ENCODE results near the gene CARD11.

CARD11 gene

GRCh38 chr7:2894118-2894940 lies 149.3 kb downstream of the CARD11 start:
- DNase-seq (ENCODE audit: low read depth), result no peak
- TF ChIP-seq CTCF (IDR thresholded peaks at IDR 0.05; ENCODE audit: control insufficient read depth, extremely low read depth, insufficient read depth), result no peak
- H3K4me3 ChIP-seq (ENCODE audit: low read depth, low read length), result no peak overlapping the region

GRCh38 chr7:2893411-2893861 lies 150.2 kb downstream of the CARD11 start:
- H3K4me3 ChIP-seq (ENCODE audit: low read depth, low read length), result no peak overlapping the region
- DNase-seq (ENCODE audit: low read depth), result no peak
- TF ChIP-seq CTCF (IDR thresholded peaks at IDR 0.05; ENCODE audit: control insufficient read depth, extremely low read depth, insufficient read depth), result no peak

GRCh38 chr7:2892549-2892948 lies 151.1 kb downstream of the CARD11 start:
- no peak for DNase-seq (ENCODE audit: low read depth)
- no peak overlapping the region for H3K4me3 ChIP-seq (ENCODE audit: low read depth, low read length)
- no peak for TF ChIP-seq CTCF (IDR thresholded peaks at IDR 0.05; ENCODE audit: control insufficient read depth, extremely low read depth, insufficient read depth)

- H3K4me3 ChIP-seq (ENCODE audit: low read depth, low read length), result no peak overlapping the region
- DNase-seq (ENCODE audit: low read depth), result no peak
- no peak for TF ChIP-seq CTCF (IDR thresholded peaks at IDR 0.05; ENCODE audit: control insufficient read depth, extremely low read depth, insufficient read depth)
Measured at GRCh38 chr7:2887816-2888215, 155.9 kb downstream of the CARD11 start.

GRCh38 chr7:2886900-2887299 lies 156.8 kb downstream of the CARD11 start:
- peak; percentile 57 for DNase-seq (ENCODE audit: low read depth)
- peak; percentile 96 for TF ChIP-seq CTCF (IDR thresholded peaks at IDR 0.05; ENCODE audit: control insufficient read depth, extremely low read depth, insufficient read depth)
- no peak overlapping the region for H3K4me3 ChIP-seq (ENCODE audit: low read depth, low read length)

GRCh38 chr7:2886391-2886790 lies 157.3 kb downstream of the CARD11 start:
- TF ChIP-seq CTCF (IDR thresholded peaks at IDR 0.05; ENCODE audit: control insufficient read depth, extremely low read depth, insufficient read depth), result no peak
- no peak for DNase-seq (ENCODE audit: low read depth)
- no peak overlapping the region for H3K4me3 ChIP-seq (ENCODE audit: low read depth, low read length)

- no peak for DNase-seq (ENCODE audit: low read depth)
- no peak overlapping the region for H3K4me3 ChIP-seq (ENCODE audit: low read depth, low read length)
- TF ChIP-seq CTCF (IDR thresholded peaks at IDR 0.05; ENCODE audit: control insufficient read depth, extremely low read depth, insufficient read depth), result no peak
Measured at GRCh38 chr7:2884161-2884560, 159.5 kb downstream of the CARD11 start.

Measured in LNCaP clone FGC (cell line).